B cell (primary cell): ENCODE results near the gene BAZ1B. TPM values are rescaled to one million over a fixed set of nuclear protein-coding genes. Genes with fewer than 3 reads are reported as not detected.

Experiments used
- ATAC-seq: fragments of 200-7000 bp; cut with Tn5 transposase; one replicate; pipeline ENCODE4 v1.10.0; 2021; ENCODE audit warnings: low read depth, mild to moderate bottlenecking, moderate number of reproducible peaks, moderate library complexity
- CTCF ChIA-PET: fragments of 350-600 bp; sonication (Branson Sonifier 250); formaldehyde crosslinking; loops from one replicate; lab custom pipeline; 2021; ENCODE audit warnings: antibody characterized with exemption, inconsistent platforms; lab: Charles Lee
- POLR2A ChIA-PET: fragments of 350-600 bp; sonication (Branson Sonifier 250); formaldehyde crosslinking; loops from one replicate; lab custom pipeline; 2021; ENCODE audit warnings: antibody characterized with exemption; lab: Charles Lee
- DNase-seq: peaks from one replicate; pipeline ENCODE4 v3.0.0; 2013
- H2AFZ ChIP-seq: 2 replicates; pipeline ENCODE4 v1.6.1; 2012; ENCODE audit warnings: mild to moderate bottlenecking, low read depth, low read length; ENCODE audit not compliant: insufficient read depth, poor library complexity, severe bottlenecking
- H3K27ac ChIP-seq, 2 donors: 1 replicate in 1 of 2; 2 replicates in 1 of 2; pipeline ENCODE4 v1.5.1; 2012 to 2013; ENCODE audit warnings: low read length in 2 of 2, mild to moderate bottlenecking in 2 of 2, moderate library complexity in 1 of 2
- H3K27me3 ChIP-seq, 4 experiments: fragments of 200-600 bp in 1 of 4; sonication (generic) in 1 of 4; replicated peaks in 1 of 4; 1 replicate in 2 of 4; 2 replicates in 2 of 4; pipeline versions ENCODE4 v1.6.1 to v1.7.0; 2013 to 2016; ENCODE audit warnings: low read length in 3 of 4, mild to moderate bottlenecking in 2 of 4, mixed read lengths in 1 of 4, moderate library complexity in 1 of 4; ENCODE audit not compliant: insufficient read depth in 4 of 4, control insufficient read depth in 3 of 4; ENCODE audit errors: control extremely low read depth in 1 of 4
- H3K36me3 ChIP-seq, 2 experiments: replicated peaks in 1 of 2; 1 replicate in 1 of 2; 2 replicates in 1 of 2; pipeline versions ENCODE4 v1.6.1 to v1.7.1; 2013; ENCODE audit warnings: low read length in 1 of 2; ENCODE audit not compliant: insufficient read depth in 2 of 2, control insufficient read depth in 1 of 2; ENCODE audit errors: control extremely low read depth in 1 of 2, extremely low read depth in 1 of 2
- H3K4me1 ChIP-seq, 2 donors: fragments of 200-600 bp in 1 of 2; sonication (generic) in 1 of 2; 1 replicate in 1 of 2; 2 replicates in 1 of 2; pipeline versions ENCODE4 v1.5.1 to v1.6.1; 2013 to 2017; ENCODE audit warnings: low read length in 2 of 2; ENCODE audit not compliant: control insufficient read depth in 2 of 2, insufficient read depth in 2 of 2
- H3K4me2 ChIP-seq: replicated peaks from 2 replicates; pipeline ENCODE3; 2012; ENCODE audit warnings: mild to moderate bottlenecking, low read depth, low read length; ENCODE audit not compliant: poor library complexity, severe bottlenecking
- H3K4me3 ChIP-seq, 5 experiments: fragments of 200-600 bp in 1 of 5; sonication (generic) in 1 of 5; 1 replicate in 3 of 5; 2 replicates in 2 of 5; pipeline versions ENCODE4 v1.5.1 to v1.7.0; 2011 to 2016; ENCODE audit warnings: low read length in 4 of 5, mild to moderate bottlenecking in 4 of 5, low read depth in 2 of 5, control low read depth in 1 of 5, moderate library complexity in 1 of 5; ENCODE audit not compliant: insufficient read depth in 1 of 5; ENCODE audit errors: control extremely low read depth in 1 of 5, extremely low read depth in 1 of 5
- H3K79me2 ChIP-seq: fragments of 200-600 bp; sonication (generic); one replicate; pipeline ENCODE4 v1.6.0; 2016; ENCODE audit warnings: low read length; ENCODE audit not compliant: control insufficient read depth, insufficient read depth
- H3K9ac ChIP-seq: fragments of 200-600 bp; sonication (generic); 2 replicates; pipeline ENCODE4 v1.6.1; 2017; ENCODE audit warnings: mild to moderate bottlenecking, low read length, moderate library complexity
- H3K9me3 ChIP-seq, 3 donors: one replicate each; pipeline versions ENCODE4 v1.6.1 to v1.7.1; 2013; ENCODE audit warnings: low read length in 2 of 3; ENCODE audit not compliant: control insufficient read depth in 2 of 3, insufficient read depth in 1 of 3; ENCODE audit errors: control extremely low read depth in 1 of 3
- H4K20me1 ChIP-seq: 2 replicates; pipeline ENCODE4 v1.6.0; 2012; ENCODE audit warnings: mild to moderate bottlenecking, low read length; ENCODE audit not compliant: insufficient read depth, control insufficient read depth, poor library complexity, severe bottlenecking
- H3K27ac Mint-ChIP-seq: one replicate; pipeline ENCODE4 v1.8.0; 2021; ENCODE audit warnings: mixed read lengths
- H3K27me3 Mint-ChIP-seq: one replicate; pipeline ENCODE4 v1.8.0; 2021; ENCODE audit warnings: mixed read lengths
- H3K4me1 Mint-ChIP-seq: one replicate; pipeline ENCODE4 v1.8.0; 2021; ENCODE audit warnings: mixed read lengths
- H3K4me3 Mint-ChIP-seq: one replicate; pipeline ENCODE4 v1.8.0; 2021; ENCODE audit warnings: mixed read lengths
- H3K9me3 Mint-ChIP-seq: one replicate; pipeline ENCODE4 v1.8.0; 2022; ENCODE audit warnings: mixed read lengths; ENCODE audit not compliant: insufficient read depth
- CTCF ChIP-seq: fragments of 200-600 bp; IDR thresholded peaks from one replicate; pipeline ENCODE4 v1.8.0; 2022; ENCODE audit warnings: antibody characterized with exemption, mild to moderate bottlenecking
- EZH2 ChIP-seq: IDR thresholded peaks from 2 replicates; pipeline ENCODE4 v1.6.1; 2012; ENCODE audit warnings: borderline replicate concordance, low read depth, mild to moderate bottlenecking, moderate library complexity, low read length; ENCODE audit not compliant: insufficient read depth, poor library complexity, severe bottlenecking
- WGBS: methylation state at CpG from one replicate; pipeline ENCODE4 v1.1.5; 2013; ENCODE audit warnings: missing lambda C conversion rate; ENCODE audit not compliant: insufficient coverage; 5-methylcytosine and 5-hydroxymethylcytosine counted together
- intact Hi-C: fragments of 100-400 bp; cut with micrococcal nuclease; formaldehyde crosslinking; loops from one replicate; pipeline ENCODE4 v1.10.0; 2022
- polyA plus RNA-seq: library from polyadenylated mRNA; depleted of rRNA; stranded (reverse); fragments of >200 nt; gene quantifications from 2 replicates; pipeline ENCODE4 v1.2.3, GENCODE V29; 2012
- total RNA-seq, 2 donors: library from RNA; stranded (reverse); fragments of 120-200 nt in 1 of 2; gene quantifications; 1 replicate in 1 of 2; 2 replicates in 1 of 2; pipeline versions ENCODE4 v1.2.3 to v1.2.4, GENCODE V29; 2013 to 2022

The BAZ1B gene
- total and polyA plus RNA-seq, 2 donors (not counting 1 experiment from before 2014, with no cell fraction given): 17.2 to 68.1 TPM

- Histone ChIP-seq H3K36me3 (peaks cover 29 to 61% of the 10 kb centered on the region in 2 experiments), H4K20me1 (peaks cover 75% of the 10 kb centered on the region), H3K9me3 (no peaks in the 10 kb centered on the region), H3K9ac (no peak overlapping the region), H3K4me3 (no peak overlapping the region), H3K27ac (no peak overlapping the region), H2AFZ (no peak overlapping the region), H3K4me1 (no peaks in the 10 kb centered on the region), H3K79me2 (peaks cover 95% of the 10 kb centered on the region), H3K4me2 (no peak overlapping the region), H3K27me3 (no peaks in the 10 kb centered on the region)
- POLR2A ChIA-PET: no interaction called here
- DNase-seq (no peak), ATAC-seq (no peak)
- intact Hi-C loops: no loop called here
- CTCF ChIA-PET: interaction anchor here (1.7 kb wide), 1 partner anchor 15 kb away, joined by 5 read pairs; no protein-coding TSS in a partner anchor
- Mint-ChIP-seq H3K9me3 (no peaks in the 10 kb centered on the region), H3K27me3 (no peaks in the 10 kb centered on the region), H3K4me3 (no peak overlapping the region), H3K4me1 (peaks cover 4% of the 10 kb centered on the region), H3K27ac (no peak overlapping the region)
- WGBS: 100% methylated on average over 2 of the region's 2 CpGs
- TF ChIP-seq EZH2 (no peak), CTCF (no peak)
Observed at GRCh38 chr7:73507556-73507955, 14.5 kb downstream of the BAZ1B start.

- no peaks in the 10 kb centered on the region for H3K4me1 Mint-ChIP-seq
- no peak for TF ChIP-seq CTCF
- TF ChIP-seq EZH2: no peak
- H3K79me2 ChIP-seq: peaks cover 80% of the 10 kb centered on the region
- no peaks in the 10 kb centered on the region for H3K27me3 Mint-ChIP-seq
- H3K4me2 ChIP-seq: no peak overlapping the region
- H3K9ac ChIP-seq: no peak overlapping the region
- WGBS: no CpG with 5 or more reads among the region's 1 CpG
- H3K36me3 ChIP-seq: peaks cover 24 to 75% of the 10 kb centered on the region in 2 experiments
- H3K4me3 ChIP-seq: no peak overlapping the region
- H3K4me1 ChIP-seq: no peaks in the 10 kb centered on the region
- intact Hi-C loops: no loop called here
- no peaks in the 10 kb centered on the region for H3K27me3 ChIP-seq
- H3K4me3 Mint-ChIP-seq: no peak overlapping the region
- peaks cover 60% of the 10 kb centered on the region for H4K20me1 ChIP-seq
- ATAC-seq (no peak), DNase-seq (no peak)
- H3K9me3 Mint-ChIP-seq: no peaks in the 10 kb centered on the region
- no peak overlapping the region for H2AFZ ChIP-seq
- ChIA-PET CTCF (interaction anchor here (1.0 kb wide), 1 partner anchor 18 kb away, joined by 3 read pairs; the partner anchor contains the start of gene BAZ1B), POLR2A (no interaction called here)
- H3K27ac ChIP-seq: no peak overlapping the region
- H3K27ac Mint-ChIP-seq: no peak overlapping the region
- no peaks in the 10 kb centered on the region for H3K9me3 ChIP-seq
Observed at GRCh38 chr7:73504920-73505319, 17.2 kb downstream of the BAZ1B start.
